BJ (cell line): ENCODE measurements around the gene TTC33. TPM values are rescaled to one million over a fixed set of nuclear protein-coding genes. Genes with fewer than 3 reads are reported as not detected.

Experiments used
- CTCF ChIA-PET: fragments of 350-600 bp; formaldehyde crosslinking; extraction: SDS; loops from one replicate; lab custom pipeline; 2021; ENCODE audit warnings: antibody characterized with exemption, inconsistent platforms; lab: Yijun Ruan, JAX
- POLR2A ChIA-PET: fragments of 300-600 bp; sonication (Branson Sonifier 250); formaldehyde crosslinking; extraction: SDS; loops from one replicate; lab custom pipeline; 2021; ENCODE audit warnings: antibody characterized with exemption; lab: Charles Lee
- DNase-seq: peaks from one replicate; pipeline ENCODE4 v3.0.0-alpha.2; 2011; ENCODE audit warnings: low read depth
- H3K27me3 ChIP-seq: 2 replicates; pipeline ENCODE4 v1.6.0; 2011; ENCODE audit warnings: low read length; ENCODE audit not compliant: control insufficient read depth, insufficient read depth
- H3K36me3 ChIP-seq: 2 replicates; pipeline ENCODE4 v1.5.1; 2011; ENCODE audit warnings: low read length; ENCODE audit not compliant: control insufficient read depth, insufficient read depth
- H3K4me3 ChIP-seq: 2 replicates; pipeline ENCODE4 v1.5.1; 2011; ENCODE audit warnings: low read depth, mild to moderate bottlenecking, control low read depth, low read length
- CTCF ChIP-seq: IDR thresholded peaks from 2 replicates; pipeline ENCODE4 v1.5.1; 2011; ENCODE audit warnings: low read depth, mild to moderate bottlenecking, control low read depth, inconsistent platforms, low read length, moderate library complexity; ENCODE audit not compliant: insufficient read depth
- polyA plus RNA-seq: library from polyadenylated mRNA; depleted of rRNA; stranded (reverse); fragments of >200 nt; gene quantifications from 2 replicates; pipeline ENCODE4 v1.2.3, GENCODE V29; 2011

TTC33 gene
- polyA plus RNA-seq, 1 experiment: 2.8 TPM

- POLR2A ChIA-PET: no interaction called here
- TF ChIP-seq CTCF: no peak
- DNase-seq: no peak
Measured at GRCh38 chr5:40492056-40492455, 263.7 kb downstream of the TTC33 start.

GRCh38 chr5:40491644-40492043, 264.1 kb downstream of the TTC33 start:
- no peak for DNase-seq
- no peaks in the 10 kb centered on the region for H3K36me3 ChIP-seq
- ChIA-PET POLR2A (no interaction called here), CTCF (no interaction called here)
- H3K27me3 ChIP-seq: 0 out of 2 replicates have a peak, but pooled peaks cover under 1% of the 10 kb centered on the region
- no peak for TF ChIP-seq CTCF
- H3K4me3 ChIP-seq: no peak overlapping the region

More at GRCh38 chr5:40492056-40492455, 263.7 kb downstream of the TTC33 start:
- H3K36me3 ChIP-seq: no peaks in the 10 kb centered on the region
- CTCF ChIA-PET: no interaction called here
- no peaks in the 10 kb centered on the region for H3K27me3 ChIP-seq
- no peak overlapping the region for H3K4me3 ChIP-seq

- Histone ChIP-seq H3K4me3 (no peak overlapping the region), H3K36me3 (no peaks in the 10 kb centered on the region), H3K27me3 (0 out of 2 replicates have a peak, but pooled peaks cover 2% of the 10 kb centered on the region)
- DNase-seq: no peak
- ChIA-PET POLR2A (no interaction called here), CTCF (no interaction called here)
- no peak for TF ChIP-seq CTCF
Measured at GRCh38 chr5:40490464-40491111, 265.2 kb downstream of the TTC33 start.

- Histone ChIP-seq H3K4me3 (no peak overlapping the region), H3K27me3 (0 out of 2 replicates have a peak, but pooled peaks cover 2% of the 10 kb centered on the region), H3K36me3 (no peaks in the 10 kb centered on the region)
- DNase-seq: no peak
- POLR2A ChIA-PET: interaction anchor here (0.6 kb wide), 1 partner anchor 21 kb away, joined by 4 read pairs; no protein-coding TSS in a partner anchor
- no peak for TF ChIP-seq CTCF
- CTCF ChIA-PET: no interaction called here
Measured at GRCh38 chr5:40489421-40489820, 266.3 kb downstream of the TTC33 start.

- H3K36me3 ChIP-seq: no peaks in the 10 kb centered on the region
- CTCF ChIA-PET: interaction anchor here (0.7 kb wide), 1 partner anchor 538 kb away, joined by 3 read pairs; no protein-coding TSS in a partner anchor
Measured at GRCh38 chr5:40486437-40487275, 269.1 kb downstream of the TTC33 start.

More at GRCh38 chr5:40486437-40487275, 269.1 kb downstream of the TTC33 start:
- Histone ChIP-seq H3K4me3 (no peak overlapping the region), H3K27me3 (0 out of 2 replicates have a peak, but pooled peaks cover 2% of the 10 kb centered on the region)
- no peak for TF ChIP-seq CTCF
- no peak for DNase-seq
- POLR2A ChIA-PET: interaction anchor here (0.5 kb wide), 1 partner anchor 1660 kb away, joined by 3 read pairs; no protein-coding TSS in a partner anchor
